SH-SY5Y (cell line): Measurements from ENCODE around the gene SMTNL2.

Experiments used
- GATA2 ChIP-seq: IDR thresholded peaks from 2 replicates; pipeline ENCODE4 v1.6.1; 2011; ENCODE audit warnings: mild to moderate bottlenecking, low read depth, low read length
- GATA3 ChIP-seq: IDR thresholded peaks from 2 replicates; pipeline ENCODE4 v1.6.1; 2011; ENCODE audit warnings: low read depth, mild to moderate bottlenecking, low read length, moderate library complexity

GRCh38 chr17:4648741-4649140 is 64.4 kb downstream of the SMTNL2 start:
- TF ChIP-seq GATA2 = no peak
- no peak for TF ChIP-seq GATA3
